ENCODE measurements around the gene CFAP99. TPM values are rescaled to one million over a fixed set of nuclear protein-coding genes. Genes with fewer than 3 reads are reported as not detected.

The CFAP99 gene
- polyA plus RNA-seq, 3 donors = 0.15 to 0.27 TPM; not detected in 1

- no peak for TF ChIP-seq CTCF (IDR thresholded peaks at IDR 0.05)
- H3K9me3 Mint-ChIP-seq = no peaks in the 10 kb centered on the region
- DNase-seq = peak; percentile 86 to 93 (median 90)
- H3K36me3 ChIP-seq (replicated peaks in 1 of 2; ENCODE audit: control insufficient read depth in 1 of 2, insufficient read depth in 2 of 2, low read length in 2 of 2) = peaks cover 4 to 16% of the 10 kb centered on the region in 2 donors
- H3K27ac Mint-ChIP-seq = peak overlapping the region; percentile 90 to 97 (median 96)
- peak overlapping the region; percentile 74 for H3K4me2 ChIP-seq (replicated peaks; ENCODE audit: extremely low read depth, low read length, poor library complexity, severe bottlenecking)
- H3K9me3 ChIP-seq (replicated peaks in 1 of 2; ENCODE audit: control insufficient read depth in 1 of 2, insufficient read depth in 1 of 2, low read length in 2 of 2) = no peaks in the 10 kb centered on the region
- H3K27me3 Mint-ChIP-seq (ENCODE audit: low read depth in 3 of 3) = peaks cover 0 to 1% (median 0%) of the 10 kb centered on the region in 3 donors
- peaks cover 90% of the 10 kb centered on the region for H4K20me1 ChIP-seq (ENCODE audit: insufficient read depth, low read length)
- peaks cover 73 to 77% of the 10 kb centered on the region in 2 donors for H3K4me1 ChIP-seq (ENCODE audit: control insufficient read depth in 1 of 2, insufficient read depth in 2 of 2, low read length in 2 of 2)
- peak overlapping the region; percentile 69 to 88 for H3K4me3 Mint-ChIP-seq
- H3K4me3 ChIP-seq (replicated peaks in 1 of 3; ENCODE audit: low read depth in 2 of 3, low read length in 3 of 3) = peak overlapping the region; percentile 6 to 65 (median 14)
- peak overlapping the region; percentile 45 to 78 for H3K27ac ChIP-seq (ENCODE audit: low read depth in 1 of 2, low read length in 2 of 2)
- H3K36me3 Mint-ChIP-seq = peaks cover 6 to 21% of the 10 kb centered on the region in 2 donors
- peaks cover 81% of the 10 kb centered on the region for H3K4me1 Mint-ChIP-seq
- peaks cover 95% of the 10 kb centered on the region for H3K79me2 ChIP-seq (ENCODE audit: insufficient read depth, low read length)
- H3K27me3 ChIP-seq (ENCODE audit: control insufficient read depth in 2 of 2, insufficient read depth in 2 of 2, low read length in 2 of 2) = no peaks in the 10 kb centered on the region
- intact Hi-C loops (cut with micrococcal nuclease) = loop anchor here in 1 of 2 donors (5.0 kb wide), 1 partner anchor 52 kb away; the partner anchor contains the start of gene FAM193A
- H2AFZ ChIP-seq (ENCODE audit: insufficient read depth, low read depth, low read length, poor library complexity, severe bottlenecking) = peak overlapping the region; percentile 43
- H3K9ac ChIP-seq (ENCODE audit: insufficient read depth, low read length, poor library complexity, severe bottlenecking) = no peak overlapping the region
- WGBS (ENCODE audit: insufficient coverage) = 3% methylated on average over 10 of the region's 11 CpGs
Measured at GRCh38 chr4:2484993-2485392, 66.2 kb downstream of the CFAP99 start.

- H2AFZ ChIP-seq (ENCODE audit: insufficient read depth, low read depth, low read length, poor library complexity, severe bottlenecking) = no peak overlapping the region
- peak overlapping the region; percentile 61 to 78 for H3K27ac ChIP-seq (ENCODE audit: low read depth in 1 of 2, low read length in 2 of 2)
- peaks cover 90% of the 10 kb centered on the region for H4K20me1 ChIP-seq (ENCODE audit: insufficient read depth, low read length)
- H3K36me3 ChIP-seq (replicated peaks in 1 of 2; ENCODE audit: control insufficient read depth in 1 of 2, insufficient read depth in 2 of 2, low read length in 2 of 2) = peaks cover 11 to 25% of the 10 kb centered on the region in 2 donors
- H3K4me2 ChIP-seq (replicated peaks; ENCODE audit: extremely low read depth, low read length, poor library complexity, severe bottlenecking) = peak overlapping the region; percentile 74
- Mint-ChIP-seq H3K4me1 (peaks cover 77% of the 10 kb centered on the region), H3K27me3 (ENCODE audit: low read depth in 3 of 3) (peaks cover 0 to 1% (median 0%) of the 10 kb centered on the region in 3 donors), H3K9me3 (no peaks in the 10 kb centered on the region), H3K27ac (peak overlapping the region; percentile 90 to 97 (median 96)), H3K4me3 (peak overlapping the region; percentile 69 to 88), H3K36me3 (peaks cover 15 to 29% of the 10 kb centered on the region in 2 donors)
- intact Hi-C loops (cut with micrococcal nuclease) = loop anchor here in 1 of 2 donors (5.0 kb wide), 1 partner anchor 51 kb away; the partner anchor contains the start of gene FAM193A
- peaks cover 68 to 75% of the 10 kb centered on the region in 2 donors for H3K4me1 ChIP-seq (ENCODE audit: control insufficient read depth in 1 of 2, insufficient read depth in 2 of 2, low read length in 2 of 2)
- no peaks in the 10 kb centered on the region for H3K9me3 ChIP-seq (replicated peaks in 1 of 2; ENCODE audit: control insufficient read depth in 1 of 2, insufficient read depth in 1 of 2, low read length in 2 of 2)
- H3K27me3 ChIP-seq (ENCODE audit: control insufficient read depth in 2 of 2, insufficient read depth in 2 of 2, low read length in 2 of 2) = no peaks in the 10 kb centered on the region
- peak overlapping the region in 1 of 3 experiments; percentile 65 for H3K4me3 ChIP-seq (replicated peaks in 1 of 3; ENCODE audit: low read depth in 2 of 3, low read length in 3 of 3)
- WGBS (ENCODE audit: insufficient coverage) = 0% methylated on average over 1 of the region's 4 CpGs
- DNase-seq = peak in 2 of 3 donors; percentile 55 to 62
- H3K9ac ChIP-seq (ENCODE audit: insufficient read depth, low read length, poor library complexity, severe bottlenecking) = no peak overlapping the region
- peaks cover 95% of the 10 kb centered on the region for H3K79me2 ChIP-seq (ENCODE audit: insufficient read depth, low read length)
- TF ChIP-seq CTCF (IDR thresholded peaks at IDR 0.05) = no peak
Measured at GRCh38 chr4:2485956-2486355, 67.2 kb downstream of the CFAP99 start.
